AG04450 (cell line): ENCODE measurements around the gene PRDM4. TPM values are rescaled to one million over a fixed set of nuclear protein-coding genes. Genes with fewer than 3 reads are reported as not detected.

Experiments
- CTCF ChIA-PET: fragments of 300-600, 350-600 bp; formaldehyde crosslinking; extraction: SDS; loops from one replicate; lab custom pipeline; 2022; ENCODE audit warnings: antibody characterized with exemption, inconsistent platforms; lab: Charles Lee
- POLR2A ChIA-PET: fragments of 350-600 bp; formaldehyde crosslinking; extraction: SDS; loops from one replicate; lab custom pipeline; 2021; ENCODE audit warnings: antibody characterized with exemption, inconsistent platforms; lab: Yijun Ruan, JAX
- DNase-seq: peaks from one replicate; pipeline ENCODE4 v3.0.0-alpha.2; 2011; ENCODE audit warnings: low read depth, low spot score
- H3K27ac ChIP-seq: one replicate; pipeline ENCODE4 v1.5.1; 2012; ENCODE audit warnings: low read depth, low read length, control low read depth
- H3K27me3 ChIP-seq: one replicate; pipeline ENCODE4 v1.6.0; 2012; ENCODE audit warnings: low read length; ENCODE audit not compliant: control insufficient read depth, insufficient read depth
- H3K4me3 ChIP-seq: 2 replicates; pipeline ENCODE4 v1.5.1; 2011; ENCODE audit warnings: mild to moderate bottlenecking, low read depth, low read length, control low read depth
- H3K9me3 ChIP-seq: 2 replicates; pipeline ENCODE4 v1.5.1; 2012; ENCODE audit warnings: low read length; ENCODE audit not compliant: control insufficient read depth, insufficient read depth
- CTCF ChIP-seq: IDR thresholded peaks from 2 replicates; pipeline ENCODE4 v1.5.1; 2011; ENCODE audit warnings: low read depth, low read length, control low read depth, inconsistent platforms
- polyA plus RNA-seq: library from polyadenylated mRNA; depleted of rRNA; stranded (reverse); fragments of >200 nt; gene quantifications from 2 replicates; pipeline ENCODE4 v1.2.3, GENCODE V29; 2011; rRNA removed

Gene PRDM4
- polyA plus RNA-seq, 1 experiment, result 30.5 TPM

DNA sequence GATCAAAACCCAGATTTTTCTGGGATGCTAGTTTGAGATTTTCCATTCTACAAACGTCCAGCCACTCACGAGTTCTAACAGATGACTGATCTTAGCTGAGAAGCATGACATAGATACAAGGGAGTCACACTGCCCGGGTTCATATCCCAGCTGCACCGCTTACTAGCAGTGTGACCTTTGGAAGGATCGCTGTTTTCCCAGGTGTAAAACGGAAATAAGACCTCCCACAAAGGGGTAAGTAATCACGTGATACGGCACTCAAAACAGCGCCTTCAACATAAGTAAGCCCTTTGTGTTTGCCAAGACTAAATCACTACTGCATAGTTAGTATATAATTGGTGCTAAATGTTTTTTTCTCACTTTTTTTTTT is 76.0 kb downstream of the PRDM4 start:
- no peak for DNase-seq
- Histone ChIP-seq H3K27me3 (no peaks in the 10 kb centered on the region), H3K27ac (no peak overlapping the region), H3K9me3 (no peaks in the 10 kb centered on the region; the same call in 1 of the 2 replicates), H3K4me3 (peak overlapping the region; percentile 98)
- ChIA-PET CTCF (interaction anchor here (0.6 to 1.8 kb wide), 4 partner anchors 9 to 200 kb away, joined by 3 to 17 read pairs (median 4); no protein-coding TSS in a partner anchor), POLR2A (interaction anchor here (0.7 kb wide), 1 partner anchor 34 kb away, joined by 4 read pairs; no protein-coding TSS in a partner anchor)
- TF ChIP-seq CTCF, result no peak

GRCh38 chr12:107684029-107684795 is 76.7 kb downstream of the PRDM4 start:
- CTCF ChIA-PET, result interaction anchor here (0.7 to 1.8 kb wide), 4 partner anchors 8 to 201 kb away, joined by 3 to 17 read pairs (median 4); no protein-coding TSS in a partner anchor
- TF ChIP-seq CTCF, result no peak
- H3K9me3 ChIP-seq, result no peaks in the 10 kb centered on the region; the same call in 1 of the 2 replicates
- POLR2A ChIA-PET, result no interaction called here
- no peak overlapping the region for H3K4me3 ChIP-seq
- H3K27me3 ChIP-seq, result peaks cover 5% of the 10 kb centered on the region
- no peak overlapping the region for H3K27ac ChIP-seq
- DNase-seq, result no peak

Other genes with a start within 250 kb of the PRDM4 start
- gene PWP1, start 75.3 kb downstream of the PRDM4 start, polyA plus RNA-seq, result 85.4 and 115 TPM in 2 replicates
- not detected in 2 replicates for gene ASCL4, start 13.6 kb upstream of the PRDM4 start, polyA plus RNA-seq